NCI-H524 treated with DMSO at 0.1 percent for 48 hours (cell line): ENCODE measurements around the gene KRT79.
"Not testable (repeated sequence)": the region's sequence is repeated elsewhere in the genome, so short reads cannot be mapped to it uniquely, and the experiment has no call there.

Source experiments
- DNase-seq: peaks from one replicate; lab custom pipeline; 2025; lab: John Stamatoyannopoulos, UW

The KRT79 gene

DNA sequence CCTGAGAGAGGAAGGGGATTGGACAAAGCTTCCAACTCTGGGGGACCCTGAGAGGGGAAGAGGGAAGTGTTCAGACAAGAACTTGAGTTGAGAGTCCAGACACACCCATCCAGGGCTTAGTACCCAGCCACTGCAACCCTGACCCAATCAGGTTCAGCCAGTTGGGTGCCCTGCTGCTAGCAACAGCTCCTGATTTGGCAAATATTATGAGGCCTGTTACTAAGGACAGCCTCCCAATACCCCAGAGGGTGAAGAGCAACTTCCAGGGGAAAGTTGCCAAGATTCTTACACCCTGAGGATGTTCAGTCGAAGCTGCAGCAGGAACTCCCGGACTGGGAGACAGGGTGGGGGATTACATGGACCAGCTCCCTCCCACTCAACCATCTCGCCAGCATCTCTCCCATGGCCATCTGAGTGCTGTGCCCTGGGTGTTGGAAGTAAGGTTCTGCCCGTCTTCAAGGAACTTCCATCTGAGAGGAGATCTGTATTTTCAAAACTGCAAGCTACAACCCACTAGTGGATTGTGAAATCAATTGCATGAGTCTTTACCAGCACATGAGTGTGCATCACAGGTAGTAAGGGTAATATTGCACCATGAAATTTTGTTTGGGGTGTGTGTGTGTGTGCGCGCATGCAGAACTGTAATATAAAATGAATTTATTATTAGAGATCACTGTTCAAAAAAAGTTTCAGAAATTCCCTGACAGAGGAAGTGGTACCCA, 26.2 kb upstream of the KRT79 start:
- no peak for DNase-seq

DNA sequence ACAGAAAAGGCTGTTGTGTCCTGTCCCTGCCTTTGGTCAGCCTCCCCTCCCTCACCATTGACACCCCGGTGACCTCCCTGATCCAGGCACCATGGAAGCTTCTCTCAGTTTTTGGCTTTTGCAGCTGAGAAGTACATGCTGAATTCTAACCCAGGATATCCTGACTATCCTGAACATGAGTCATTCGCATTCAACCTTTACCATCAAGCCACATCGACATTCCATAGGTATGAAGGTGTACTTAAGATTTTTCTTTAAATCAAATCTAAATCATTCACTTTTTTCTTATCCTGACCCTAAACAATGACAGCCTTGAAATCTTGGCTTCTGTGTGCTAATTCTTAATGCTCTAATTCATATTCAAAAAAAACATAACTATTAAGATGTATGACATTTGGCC, 23.4 kb upstream of the KRT79 start:
- no peak for DNase-seq

DNA sequence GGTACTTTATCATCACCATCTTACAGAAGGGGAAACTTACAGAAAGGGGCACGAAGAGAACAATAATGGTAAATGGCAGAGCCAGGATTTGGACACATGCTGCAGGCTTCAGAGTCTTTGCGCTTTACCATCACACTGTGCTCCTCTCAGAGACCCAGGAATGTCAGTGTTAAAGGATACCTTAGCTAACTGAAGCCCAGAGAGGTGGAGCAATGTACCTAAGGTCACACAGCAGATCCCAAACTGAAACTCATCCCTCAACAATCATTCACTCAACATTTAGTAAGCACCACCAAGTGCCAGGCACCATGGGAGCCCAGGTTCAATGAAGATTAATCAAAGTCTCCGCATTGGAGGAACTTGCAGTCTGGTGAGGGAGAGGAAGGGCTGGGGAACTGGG, 22.7 kb upstream of the KRT79 start:
- no peak for DNase-seq

DNA sequence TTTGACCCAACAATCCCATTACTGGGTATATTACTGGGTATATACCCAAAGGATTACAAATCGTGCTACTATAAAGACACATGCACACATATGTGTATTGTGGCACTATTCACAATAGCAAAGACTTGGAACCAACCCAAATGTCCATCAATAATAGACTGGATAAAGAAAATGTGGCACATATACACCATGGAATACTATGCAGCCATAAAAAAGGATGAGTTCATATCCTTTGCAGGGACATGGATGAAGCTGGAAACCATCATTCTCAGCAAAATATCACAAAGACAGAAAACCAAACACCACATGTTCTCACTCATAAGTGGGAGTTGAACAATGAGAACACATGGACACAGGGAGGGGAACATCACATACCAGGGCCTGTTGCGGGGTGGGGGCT, 22.0 kb upstream of the KRT79 start:
- not testable (repeated sequence) for DNase-seq

DNA sequence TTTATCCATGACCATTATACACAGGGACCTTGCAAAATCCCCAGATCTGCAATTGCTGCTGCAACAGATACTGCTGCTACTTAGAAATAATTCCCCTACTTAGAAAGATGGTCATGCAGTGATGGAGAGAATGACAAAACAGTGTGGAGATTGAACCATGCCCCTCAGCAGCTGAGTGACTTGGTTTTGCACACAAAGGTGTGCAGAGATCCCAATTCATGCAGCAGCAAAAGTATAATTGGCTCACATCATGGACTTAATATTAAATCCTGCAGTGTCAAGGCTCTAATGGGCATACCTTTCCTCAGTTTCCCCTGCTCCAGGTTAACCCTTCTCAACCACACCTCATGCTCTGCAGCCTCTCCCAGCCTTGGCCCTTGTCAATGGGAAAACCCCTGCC, 17.7 kb upstream of the KRT79 start:
- DNase-seq = no peak

DNA sequence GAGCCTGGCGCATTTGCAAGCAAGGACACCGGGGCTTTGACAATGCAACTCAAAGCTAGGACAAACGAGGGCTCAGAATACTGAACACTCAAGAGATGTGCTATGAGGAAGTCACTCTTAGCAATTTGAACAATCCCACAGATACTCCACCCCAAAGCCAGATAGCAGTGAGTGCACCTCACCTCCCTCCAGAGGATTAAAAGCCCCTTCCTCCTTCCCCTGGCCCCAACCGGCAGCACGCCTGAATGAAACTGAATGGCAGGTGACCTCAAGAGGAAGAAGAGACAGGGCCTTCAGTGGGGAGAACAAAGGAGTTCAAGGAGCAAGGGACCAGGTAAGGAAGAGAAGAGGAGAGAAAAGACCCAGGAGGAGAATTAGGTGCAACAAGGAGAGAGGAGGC, 16.6 kb upstream of the KRT79 start:
- DNase-seq = no peak

DNA sequence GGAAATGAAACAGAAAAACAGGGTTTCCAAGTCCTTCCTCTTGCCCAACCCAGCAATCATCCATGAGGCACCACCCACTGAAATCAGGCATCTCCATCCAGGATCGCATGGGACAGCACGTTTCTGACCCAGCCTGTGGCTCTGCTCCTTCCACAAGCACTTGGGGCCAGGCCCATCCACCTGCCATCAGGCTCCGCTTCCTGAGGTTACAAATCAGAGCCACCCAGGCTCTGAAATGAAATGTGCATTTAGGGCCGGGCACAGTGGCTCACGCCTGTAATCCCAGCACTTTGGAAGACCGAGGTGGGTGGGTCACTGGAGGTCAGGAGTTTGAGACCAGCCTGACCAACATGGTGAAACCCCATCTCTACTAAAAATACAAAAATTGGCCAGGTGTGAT, 15.4 kb upstream of the KRT79 start:
- no peak for DNase-seq

DNA sequence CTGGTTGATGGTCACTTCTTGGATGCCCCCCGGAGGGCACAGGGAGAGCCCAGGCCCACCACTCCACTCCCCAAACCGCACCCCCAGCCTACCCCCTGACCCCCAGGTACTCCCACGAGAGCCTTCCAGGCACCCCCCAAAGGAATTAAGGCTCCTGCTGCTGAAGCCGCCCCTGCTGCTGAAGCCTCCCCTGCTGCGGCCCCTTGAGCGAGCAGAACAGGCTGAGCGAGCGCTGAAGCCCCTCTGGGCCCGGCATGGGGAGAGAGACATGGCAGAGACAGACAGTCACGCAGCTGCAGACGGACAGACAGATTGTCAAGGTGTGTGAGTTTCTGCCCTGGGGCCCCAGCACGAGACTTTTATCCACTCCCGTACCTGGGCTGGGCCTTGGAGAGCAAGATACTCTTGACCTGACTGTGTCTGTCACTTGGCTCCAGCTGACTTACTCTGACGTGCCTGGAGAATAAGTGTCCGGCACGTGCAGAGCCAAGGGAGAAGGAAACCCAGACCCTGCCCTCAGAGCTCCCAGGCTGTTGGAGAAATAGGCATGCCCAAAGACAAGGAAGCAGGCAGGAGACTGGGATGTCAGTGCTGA, 14.6 kb upstream of the KRT79 start, which contains the start of gene KRT78:
Gene KRT78, minus strand, starts transcription at position 334 of the 595 bp plus-strand sequence. Its CDS starts 64 bp downstream, at position 270.
- DNase-seq = no peak

DNA sequence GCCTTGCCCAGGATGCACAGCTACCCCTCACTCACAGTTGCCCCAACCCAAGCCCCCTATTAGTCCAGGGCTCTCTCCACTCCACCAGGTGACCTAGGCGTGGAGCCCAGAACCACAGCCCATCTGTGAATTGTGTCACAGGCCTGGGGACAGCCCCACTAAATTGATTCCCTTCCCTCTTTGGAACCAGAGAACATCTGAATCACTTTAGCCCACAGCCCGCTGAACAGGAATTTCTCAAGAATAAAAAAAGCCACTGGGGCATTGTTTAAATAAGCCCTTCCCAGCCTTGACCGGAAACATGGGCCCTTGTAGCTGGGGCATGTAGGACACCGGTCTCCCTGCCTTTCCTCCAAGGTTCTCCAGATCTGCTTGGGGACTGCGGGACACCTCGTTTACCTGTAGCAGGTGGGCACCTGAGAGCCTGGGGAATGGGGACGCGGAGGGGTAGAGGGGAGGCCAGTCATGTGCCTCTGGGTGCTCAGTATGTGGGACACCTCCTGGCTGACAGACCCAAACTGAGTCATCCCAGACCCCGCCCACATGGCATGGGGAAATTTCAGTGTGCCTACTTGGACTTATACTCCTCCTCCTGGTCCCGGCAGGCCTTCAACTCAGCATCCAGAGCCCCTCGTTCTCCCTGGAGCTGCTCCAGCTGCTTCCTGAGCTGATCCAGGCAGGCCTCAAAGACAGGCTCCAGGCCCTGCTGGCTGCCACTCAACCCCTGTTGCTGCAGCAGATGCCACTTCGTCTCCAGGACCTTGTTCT, 13.4 kb upstream of the KRT79 start:
- DNase-seq = no peak

DNA sequence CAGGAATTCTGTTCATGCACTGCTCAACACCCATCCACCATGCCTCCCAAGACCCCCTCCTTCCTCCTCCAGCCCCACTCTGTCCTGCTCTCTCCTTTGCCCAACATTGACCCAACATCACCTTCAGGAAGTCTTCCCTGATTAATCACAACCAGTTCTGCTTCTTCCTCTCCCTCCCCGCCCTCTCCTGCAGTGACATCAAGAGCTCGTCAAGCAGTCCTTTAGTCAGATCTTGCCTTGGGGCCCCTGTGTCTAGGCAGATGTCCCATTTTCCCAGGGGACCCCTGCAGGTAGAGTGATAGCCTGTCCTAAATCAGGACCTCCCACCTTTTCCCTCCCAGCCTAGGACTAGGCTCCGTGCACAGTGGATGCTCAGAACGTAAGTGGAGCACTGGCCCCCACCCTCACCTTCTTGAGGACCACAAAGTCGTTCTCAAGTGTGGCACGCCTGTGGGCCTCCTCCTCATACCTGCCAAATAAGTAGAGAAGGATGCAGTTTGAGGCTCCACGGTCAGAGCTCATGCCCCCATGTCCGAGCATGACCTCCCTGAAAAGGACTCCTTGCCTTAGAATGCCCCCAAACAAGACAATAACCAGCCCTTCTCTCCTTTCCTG, 12.4 kb upstream of the KRT79 start:
- DNase-seq = no peak

DNA sequence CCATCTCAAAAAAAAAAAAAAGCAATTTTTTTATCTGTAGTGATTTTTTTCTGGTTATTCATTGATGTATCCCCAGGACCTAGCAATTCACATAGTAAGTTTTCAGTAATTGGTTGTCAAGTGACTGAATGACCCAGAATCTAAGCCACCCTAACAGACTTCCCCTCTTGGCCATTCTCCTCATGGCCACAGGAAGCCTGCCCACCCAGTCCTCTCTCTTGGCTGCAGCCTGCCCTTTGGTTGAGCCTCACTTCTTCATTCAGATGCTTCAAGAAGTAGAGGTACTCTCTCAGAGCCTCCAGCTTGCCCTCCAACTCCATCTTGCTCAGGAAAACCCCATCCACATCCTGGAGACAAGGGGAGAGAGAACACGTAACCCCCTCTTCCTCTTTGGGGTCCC, 11.8 kb upstream of the KRT79 start:
- no peak for DNase-seq

DNA sequence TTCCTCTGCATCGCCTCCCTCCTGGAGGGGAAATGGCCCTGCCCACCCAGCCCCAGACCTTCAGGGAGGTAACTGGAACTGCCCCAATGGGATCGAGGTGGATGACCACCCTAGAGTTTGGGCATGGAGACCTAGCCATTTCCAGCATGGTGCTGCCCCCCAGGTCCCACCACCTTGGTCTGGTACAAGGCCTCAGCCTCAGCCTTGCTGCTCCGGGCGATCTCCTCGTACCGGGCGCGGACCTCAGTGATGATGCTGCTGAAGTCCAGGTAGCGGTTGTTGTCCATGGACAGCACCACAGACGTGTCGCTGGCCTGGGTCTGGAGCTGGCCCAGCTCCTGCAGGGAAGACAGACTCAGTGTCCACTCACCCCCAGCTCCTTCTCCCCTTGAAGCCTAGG, 10.3 kb upstream of the KRT79 start:
- no peak for DNase-seq

DNA sequence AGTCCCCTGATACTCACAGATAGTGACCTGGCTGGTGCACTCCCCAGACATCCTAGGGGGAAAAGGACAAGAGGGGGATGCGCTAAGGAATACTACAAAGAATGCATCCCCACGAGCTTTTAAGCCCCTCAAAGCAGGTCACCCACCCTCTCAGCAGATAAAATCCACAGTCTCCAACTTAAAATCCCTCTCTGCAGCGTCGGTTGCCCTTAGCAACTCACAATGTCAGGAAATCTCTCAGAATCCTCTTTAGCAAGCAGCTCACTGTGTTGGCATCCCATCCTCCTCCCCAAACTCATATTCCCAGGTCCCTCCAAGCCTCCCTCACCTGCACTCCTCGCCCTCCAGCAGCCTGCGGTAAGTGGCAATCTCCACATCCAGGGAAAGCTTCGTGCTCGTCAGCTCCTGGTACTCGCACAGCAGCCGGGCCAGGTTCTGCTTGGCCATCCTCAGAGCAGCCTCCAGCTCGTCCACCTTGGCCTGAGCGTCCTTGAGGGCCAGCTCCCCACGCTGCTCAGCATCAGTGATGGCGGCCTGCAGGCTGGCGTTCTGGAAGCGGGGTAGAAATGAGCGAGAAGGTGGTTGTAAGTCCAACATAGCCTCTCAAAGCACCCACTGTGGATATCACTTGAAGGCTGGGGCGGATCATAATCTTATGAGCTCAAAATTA, 5.5 kb upstream of the KRT79 start:
- DNase-seq = no peak

DNA sequence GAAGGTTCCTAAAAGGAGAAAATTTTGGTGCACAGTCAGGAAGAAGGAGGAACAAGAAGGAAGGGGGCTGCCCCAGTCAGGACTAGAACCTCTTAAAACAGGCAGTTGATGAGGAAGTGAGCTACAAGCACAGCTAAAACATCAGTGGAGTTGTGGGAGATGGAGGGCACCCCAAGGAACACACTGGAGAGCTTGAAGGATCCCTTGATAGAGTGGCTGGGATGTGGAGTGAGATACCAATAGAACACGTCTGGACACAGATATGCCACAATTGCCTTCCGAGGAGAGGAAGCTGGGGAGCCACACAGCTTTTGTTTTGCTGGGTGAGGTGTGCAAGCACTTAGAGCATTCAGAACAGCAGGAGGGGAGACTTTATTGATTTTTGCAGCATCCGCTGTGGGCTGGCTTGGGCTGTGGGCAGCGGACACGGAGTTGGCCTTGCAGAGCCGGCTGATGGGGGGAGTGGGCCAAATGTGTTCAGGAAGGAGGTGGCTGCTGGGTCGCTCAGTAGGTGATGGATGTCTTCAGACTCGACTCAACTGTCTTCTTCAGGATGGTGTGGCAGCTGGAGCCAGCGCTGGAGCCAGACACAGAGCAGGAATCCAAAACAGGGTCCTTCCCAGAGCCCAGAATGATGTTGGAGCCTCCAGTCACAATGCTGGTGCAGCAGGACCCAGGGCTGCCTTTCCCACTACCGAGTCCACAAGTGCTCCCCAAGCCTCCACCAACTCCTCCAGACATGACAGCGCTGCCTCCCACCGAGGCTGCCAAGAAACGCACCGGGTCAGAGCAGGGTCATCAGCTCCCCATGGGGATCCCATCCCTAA, 4.7 kb upstream of the KRT79 start:
- no peak for DNase-seq

DNA sequence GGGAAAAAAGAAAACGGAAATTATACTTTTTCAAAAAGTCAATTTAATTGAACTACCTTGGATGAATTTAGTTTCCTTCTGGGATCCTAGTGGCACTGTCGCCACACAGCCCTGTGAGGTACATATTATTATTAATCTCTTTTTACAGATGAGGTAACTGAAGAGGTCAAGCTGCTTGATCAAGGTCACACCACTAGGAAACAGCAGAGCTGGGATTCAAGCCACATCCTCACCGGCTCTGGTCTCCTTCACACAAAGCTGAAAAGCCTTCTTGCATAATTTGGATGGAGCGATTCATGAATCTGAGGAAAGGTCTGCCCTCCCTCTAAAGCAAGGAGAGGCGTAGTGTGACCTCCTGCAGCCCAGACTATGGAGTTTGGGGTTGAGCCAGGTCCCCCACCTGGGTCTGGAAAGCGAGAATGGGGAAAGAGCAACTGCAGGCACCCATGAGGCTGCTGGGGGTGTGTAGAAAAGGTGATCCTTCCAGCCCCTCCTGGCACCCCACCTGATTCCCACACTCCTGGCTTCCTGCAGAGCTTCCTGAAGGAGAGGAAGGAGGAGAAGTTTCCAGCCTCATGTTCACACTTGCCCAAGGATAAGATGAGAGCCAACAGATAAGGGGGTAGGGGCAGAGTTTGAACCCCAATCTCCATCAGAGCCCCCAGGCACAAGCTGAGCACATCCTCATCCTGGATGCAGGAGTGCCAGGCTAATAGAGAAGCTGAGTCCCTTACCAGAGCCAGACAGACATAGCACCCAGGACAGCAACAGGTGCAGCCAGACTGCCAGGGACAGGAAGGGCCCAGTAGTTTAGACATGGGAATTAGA, 3.9 kb upstream of the KRT79 start:
- DNase-seq = no peak

DNA sequence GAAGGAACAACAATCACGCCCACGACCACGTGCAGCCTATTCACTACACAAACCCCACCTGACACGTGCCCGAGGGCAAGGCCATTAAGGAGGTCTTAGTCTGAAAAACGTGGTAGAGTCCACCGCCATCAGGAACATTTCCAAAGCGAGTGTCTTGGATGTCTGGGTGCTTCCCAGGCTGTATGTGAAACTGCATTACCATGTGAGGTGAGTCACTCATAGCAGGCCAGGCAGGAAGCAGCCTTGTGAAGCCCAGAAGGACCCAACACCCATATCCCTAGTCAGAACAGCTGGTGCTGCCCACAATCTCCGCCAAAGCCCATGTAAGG, 3.3 kb upstream of the KRT79 start:
- DNase-seq = no peak

DNA sequence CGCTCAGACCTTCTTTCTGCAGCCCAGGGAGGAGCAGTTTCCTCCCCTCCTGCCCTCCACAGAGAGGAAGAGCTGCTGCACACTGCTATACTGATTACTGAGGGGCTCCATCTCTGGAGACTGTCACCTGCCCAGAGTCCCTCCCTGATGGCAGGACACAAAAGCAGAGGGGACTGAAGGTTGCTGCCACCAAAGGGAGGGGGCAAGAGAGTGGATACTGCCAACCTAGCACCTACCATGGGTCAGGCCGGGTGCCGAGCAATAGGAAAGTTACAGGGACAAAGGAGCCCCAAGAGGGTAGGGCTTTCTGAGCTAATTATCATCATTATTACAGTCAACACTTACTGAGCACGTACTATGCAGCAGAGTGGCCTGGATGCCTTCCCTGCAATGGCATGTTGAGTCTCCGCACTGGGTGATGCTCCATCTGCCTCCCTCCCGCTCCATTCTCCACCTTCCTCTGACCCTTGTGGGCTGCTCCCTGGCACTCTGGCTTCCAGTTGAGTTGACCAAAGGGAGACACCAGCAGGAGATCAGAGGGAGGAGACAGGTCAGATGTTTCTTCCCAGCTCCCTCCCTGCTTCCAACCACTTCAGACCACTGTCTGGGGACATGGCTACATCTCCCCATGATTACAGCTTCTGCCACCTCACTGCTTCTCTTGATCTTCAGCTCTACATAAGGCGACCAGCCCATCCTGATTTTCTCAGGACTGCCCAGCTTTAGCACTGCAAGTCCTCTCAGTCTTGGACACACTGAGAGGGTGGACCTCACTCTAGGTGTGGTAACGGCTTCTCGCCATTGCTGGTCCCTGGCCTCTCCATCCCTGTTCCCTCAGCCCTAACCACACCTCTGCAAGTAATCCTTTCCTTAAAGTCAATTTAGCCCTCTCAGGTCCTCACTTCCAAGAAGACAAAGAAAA, 2.6 kb upstream of the KRT79 start:
- no peak for DNase-seq

DNA sequence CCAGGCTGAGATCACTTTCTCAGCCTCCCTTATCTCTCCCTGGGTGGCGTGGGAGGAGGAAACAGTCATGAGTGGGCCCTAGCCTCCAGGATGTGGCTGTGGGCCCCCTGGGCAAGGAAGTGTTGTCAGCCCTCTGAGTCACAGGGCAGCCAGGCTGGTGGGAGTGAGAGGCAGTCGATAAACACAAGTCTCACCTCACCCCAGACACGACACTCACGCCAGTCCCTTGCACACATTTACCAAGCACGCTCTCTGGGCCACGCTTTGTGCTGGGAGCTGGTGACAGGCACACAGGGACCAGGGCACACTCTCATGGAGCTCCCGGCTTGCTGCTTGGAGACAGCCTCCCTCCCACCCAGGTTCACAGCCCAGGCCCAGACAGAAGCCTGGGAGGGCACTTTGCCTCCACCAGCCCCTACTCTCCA, 1.9 kb upstream of the KRT79 start:
- DNase-seq = no peak

DNA sequence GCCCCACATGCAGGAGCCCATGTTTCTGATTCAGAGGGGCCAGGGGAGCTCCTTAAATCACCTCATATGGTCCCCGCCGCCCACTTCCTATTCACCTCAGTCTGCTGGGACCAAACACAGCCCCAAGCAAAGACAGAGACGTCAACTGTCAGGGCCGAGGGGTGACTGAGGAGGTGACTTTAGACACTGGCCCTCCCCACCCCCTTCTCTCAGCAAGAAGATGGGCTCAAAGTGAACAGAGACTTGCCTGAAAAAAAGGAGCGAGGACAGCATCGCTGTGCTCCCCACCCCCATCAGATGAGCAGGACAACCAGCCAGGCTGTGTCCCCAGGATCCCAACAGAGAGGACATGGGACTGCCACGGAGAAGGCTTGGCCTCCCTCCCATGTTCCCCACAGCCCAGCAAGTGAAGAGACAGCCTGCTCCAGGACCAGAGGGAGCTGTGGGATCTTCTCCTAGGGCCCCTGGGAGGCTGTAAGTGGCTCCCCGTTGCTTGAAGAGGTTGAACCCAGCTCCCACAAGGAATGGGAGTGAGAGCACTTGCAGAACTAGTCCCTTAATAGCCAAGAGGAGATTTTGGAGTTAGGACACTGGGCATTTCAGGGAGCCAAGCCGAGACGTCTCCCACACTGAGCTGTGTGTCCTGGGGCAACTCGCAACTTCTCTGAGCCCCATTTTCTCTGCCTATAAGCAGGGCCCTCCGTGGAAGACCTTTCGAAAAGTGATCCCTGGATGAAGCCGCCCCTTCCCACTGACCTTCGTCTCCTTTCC, 1.3 kb upstream of the KRT79 start:
- no peak for DNase-seq
